ENCODE measurements around the gene ETV6.

The ETV6 gene

DNA sequence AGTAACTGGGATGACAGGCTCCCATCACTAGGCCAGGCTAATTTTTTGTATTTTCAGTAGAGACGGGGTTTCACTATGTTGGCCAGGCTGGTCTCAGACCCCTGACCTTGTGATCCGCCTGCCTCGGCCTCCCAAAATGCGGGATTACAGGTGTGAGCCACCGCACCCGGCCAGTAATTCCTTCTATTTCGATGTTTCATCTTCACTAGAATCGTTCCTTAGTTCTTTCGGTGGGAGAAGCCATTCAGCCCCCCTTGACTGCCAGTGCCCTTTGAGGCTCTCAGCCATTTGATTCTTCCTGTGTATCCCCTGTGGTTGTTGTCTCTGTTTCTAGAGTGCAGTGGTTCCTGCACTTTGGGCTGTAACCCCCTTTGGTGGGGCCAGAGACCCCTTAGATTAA, 174.1 kb downstream of the ETV6 start:
- no peak overlapping the region for H3K27ac ChIP-seq
- TF ChIP-seq, protein P1, sequence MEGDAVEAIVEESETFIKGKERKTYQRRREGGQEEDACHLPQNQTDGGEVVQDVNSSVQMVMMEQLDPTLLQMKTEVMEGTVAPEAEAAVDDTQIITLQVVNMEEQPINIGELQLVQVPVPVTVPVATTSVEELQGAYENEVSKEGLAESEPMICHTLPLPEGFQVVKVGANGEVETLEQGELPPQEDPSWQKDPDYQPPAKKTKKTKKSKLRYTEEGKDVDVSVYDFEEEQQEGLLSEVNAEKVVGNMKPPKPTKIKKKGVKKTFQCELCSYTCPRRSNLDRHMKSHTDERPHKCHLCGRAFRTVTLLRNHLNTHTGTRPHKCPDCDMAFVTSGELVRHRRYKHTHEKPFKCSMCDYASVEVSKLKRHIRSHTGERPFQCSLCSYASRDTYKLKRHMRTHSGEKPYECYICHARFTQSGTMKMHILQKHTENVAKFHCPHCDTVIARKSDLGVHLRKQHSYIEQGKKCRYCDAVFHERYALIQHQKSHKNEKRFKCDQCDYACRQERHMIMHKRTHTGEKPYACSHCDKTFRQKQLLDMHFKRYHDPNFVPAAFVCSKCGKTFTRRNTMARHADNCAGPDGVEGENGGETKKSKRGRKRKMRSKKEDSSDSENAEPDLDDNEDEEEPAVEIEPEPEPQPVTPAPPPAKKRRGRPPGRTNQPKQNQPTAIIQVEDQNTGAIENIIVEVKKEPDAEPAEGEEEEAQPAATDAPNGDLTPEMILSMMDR (conservative IDR thresholded peaks at IDR 0.05): no peak

DNA sequence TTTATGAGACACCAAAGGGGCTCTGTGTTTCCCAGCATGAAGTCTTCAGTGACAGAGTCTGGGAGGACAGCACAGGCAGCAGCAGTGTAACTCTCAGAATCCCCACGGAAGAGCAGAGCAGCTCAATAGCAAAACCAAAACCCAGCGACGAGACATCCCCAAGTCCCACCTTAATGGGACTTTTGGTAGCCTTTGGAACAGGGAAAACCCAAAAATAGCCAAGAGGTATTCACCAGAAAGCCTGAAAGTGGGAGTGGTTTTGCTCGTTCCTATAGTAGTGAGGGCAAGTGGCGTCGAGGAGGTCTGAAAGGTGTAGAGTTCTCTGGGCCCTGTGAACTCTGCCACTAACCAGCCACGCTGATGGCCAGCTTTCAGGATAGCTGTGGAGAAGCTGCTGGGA, 174.6 kb downstream of the ETV6 start:
- TF ChIP-seq, protein P1 (conservative IDR thresholded peaks at IDR 0.05): no peak
- H3K27ac ChIP-seq: no peak overlapping the region

DNA sequence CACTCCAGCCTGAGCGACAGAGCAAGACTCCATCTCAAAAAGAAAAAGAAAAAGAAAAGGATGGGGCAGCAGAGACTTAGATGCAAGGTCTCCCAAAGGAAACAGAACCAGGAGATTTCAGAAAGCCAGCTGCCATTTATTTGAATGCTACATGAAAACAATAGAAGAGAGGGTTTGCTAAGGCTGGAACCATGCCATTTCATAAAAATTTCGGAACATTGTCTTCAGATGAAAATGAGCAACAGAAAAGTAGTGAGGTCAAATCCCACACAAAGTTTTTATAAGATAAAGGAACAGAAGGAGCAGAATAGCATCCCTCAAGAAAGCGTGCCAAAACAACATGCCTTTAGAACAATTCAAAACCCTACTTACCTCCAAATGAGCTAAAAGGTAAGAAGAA, 175.3 kb downstream of the ETV6 start:
- TF ChIP-seq, protein P1 (conservative IDR thresholded peaks at IDR 0.05): no peak
- no peak overlapping the region for H3K27ac ChIP-seq

DNA sequence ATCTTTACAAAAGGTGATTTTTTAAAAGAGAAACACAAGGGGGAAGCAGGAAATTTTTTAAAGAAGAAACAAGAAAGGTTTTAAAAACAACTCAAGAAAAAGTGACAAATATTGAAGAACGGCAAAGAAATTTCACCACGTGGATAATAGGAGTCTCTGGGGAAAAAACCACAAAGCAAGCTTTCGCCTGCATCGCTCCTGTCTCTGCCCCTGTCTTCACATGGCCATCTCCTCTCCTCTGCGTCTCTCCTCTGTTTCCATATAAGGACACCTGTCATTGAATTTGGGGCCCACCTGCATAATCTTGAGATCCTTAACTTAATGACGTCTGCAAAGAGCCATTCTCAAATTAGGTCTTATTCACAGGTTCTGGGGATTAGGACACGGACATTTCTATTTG, 175.8 kb downstream of the ETV6 start:
- TF ChIP-seq, protein P1 (conservative IDR thresholded peaks at IDR 0.05): no peak
- H3K27ac ChIP-seq: no peak overlapping the region

DNA sequence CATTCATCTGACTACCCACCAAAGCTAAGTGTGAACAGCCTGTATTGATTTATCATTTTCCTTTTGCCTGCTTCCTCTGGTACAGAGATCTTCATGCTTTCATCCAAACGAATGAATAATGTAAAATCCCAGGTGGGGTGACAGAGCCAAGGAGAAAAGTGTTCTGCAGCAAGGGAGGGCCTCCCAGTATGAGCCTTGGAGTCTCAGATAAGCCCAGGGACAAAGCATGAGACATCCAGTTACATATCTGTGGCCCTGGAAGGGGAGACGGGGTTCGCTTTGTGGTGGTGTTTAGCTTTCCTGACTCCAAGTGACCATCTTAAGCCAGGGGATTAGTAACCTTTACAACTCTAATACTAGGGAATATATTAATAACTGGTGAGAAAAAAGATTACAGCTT, 177.1 kb downstream of the ETV6 start:
- TF ChIP-seq, protein P1 (conservative IDR thresholded peaks at IDR 0.05): no peak
- no peak overlapping the region for H3K27ac ChIP-seq

DNA sequence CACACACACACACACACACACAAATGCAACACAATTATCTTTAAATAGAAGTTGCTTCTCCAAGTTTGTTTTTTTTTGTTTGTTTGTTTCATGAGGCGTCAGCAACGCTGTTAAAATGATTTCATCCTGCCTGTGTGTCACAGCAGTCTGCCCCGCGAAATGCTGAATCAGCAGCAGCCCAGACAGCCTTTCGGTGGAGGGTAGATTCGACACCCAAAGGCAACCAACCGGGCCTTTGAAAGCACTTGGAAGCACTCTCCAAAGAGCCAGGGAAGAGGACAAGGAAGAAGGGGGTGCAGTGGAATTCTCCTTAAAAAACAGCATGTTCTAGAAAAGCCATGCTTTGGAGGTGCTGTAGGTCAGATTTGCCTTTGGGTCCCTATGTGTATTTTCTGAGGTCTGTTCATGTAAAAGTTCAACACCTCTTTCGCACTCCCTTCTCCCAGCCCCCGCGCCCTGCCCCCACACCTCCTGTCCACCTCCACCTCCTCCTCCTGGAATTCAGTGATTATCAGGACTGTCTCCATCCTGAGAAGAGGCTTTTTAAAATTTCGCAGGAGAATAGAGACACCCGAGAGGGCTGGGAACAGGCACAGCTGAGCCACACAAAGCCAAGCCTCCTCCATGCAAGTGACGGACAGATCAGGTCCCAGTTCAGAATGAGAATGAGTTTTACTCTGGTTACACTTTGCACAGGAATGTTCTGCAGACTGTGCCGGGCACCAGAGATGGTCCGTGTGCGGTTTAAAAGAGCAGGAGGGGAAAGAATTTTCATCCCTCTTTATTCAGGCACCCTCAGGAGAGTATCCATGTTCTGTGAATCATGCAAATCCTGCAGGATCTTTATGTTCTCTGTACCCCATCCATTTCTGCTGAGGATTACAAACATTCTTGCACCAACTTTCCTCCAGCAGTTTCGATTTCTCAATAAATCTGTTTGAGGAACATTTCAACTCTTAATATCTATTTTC, 177.9 kb downstream of the ETV6 start:
- H3K27ac ChIP-seq: no peak overlapping the region
- TF ChIP-seq, protein P1 (conservative IDR thresholded peaks at IDR 0.05): no peak

DNA sequence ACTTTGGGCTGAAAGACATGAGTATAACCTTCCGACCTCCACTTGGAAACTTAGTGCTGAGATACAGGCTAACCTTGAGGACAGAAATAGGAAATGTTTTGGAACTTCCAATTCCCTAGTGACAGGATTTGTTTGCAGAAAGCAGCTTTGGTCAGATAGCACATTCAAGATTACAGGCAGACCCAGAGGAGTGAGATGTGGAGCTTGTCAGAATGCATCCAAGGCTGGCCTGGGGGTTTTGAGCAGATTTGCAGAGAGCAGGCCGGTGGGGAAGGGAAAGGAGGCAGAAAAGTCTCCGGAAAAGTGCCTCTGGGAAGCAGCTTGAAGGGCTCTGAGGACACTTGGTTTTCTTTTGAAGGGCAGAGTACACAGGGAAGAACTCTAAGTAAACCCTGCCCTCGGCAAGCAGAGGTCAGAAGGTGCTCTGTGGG, 180.3 kb downstream of the ETV6 start:
- TF ChIP-seq, protein P1 (conservative IDR thresholded peaks at IDR 0.05): no peak
- no peak overlapping the region for H3K27ac ChIP-seq
